Cortex of kidney (tissue), 1 donor: ENCODE results near the gene CCL28.
"Not testable (repeated sequence)": the region's sequence is repeated elsewhere in the genome, so short reads cannot be mapped to it uniquely, and the experiment has no call there.

ENCODE experiments used
- DNase-seq: peaks from one replicate; lab custom pipeline; 2025; lab: John Stamatoyannopoulos, UW

Gene CCL28

GRCh38 chr5:43409809-43410271, 2.4 kb downstream of the CCL28 start:
- DNase-seq, result no peak

- DNase-seq, result not testable (repeated sequence)
Observed at GRCh38 chr5:43402524-43403066, 9.6 kb downstream of the CCL28 start.

GRCh38 chr5:43401827-43402226, 10.4 kb downstream of the CCL28 start:
- DNase-seq, result no peak

GRCh38 chr5:43400082-43400481, 12.1 kb downstream of the CCL28 start:
- DNase-seq, result no peak

- DNase-seq, result no peak
Observed at GRCh38 chr5:43396762-43397304, 15.4 kb downstream of the CCL28 start.

- no peak for DNase-seq
Observed at GRCh38 chr5:43390471-43390870, 21.7 kb downstream of the CCL28 start.

GRCh38 chr5:43389679-43390329, 22.4 kb downstream of the CCL28 start:
- DNase-seq, result no peak

- DNase-seq, result no peak
Observed at GRCh38 chr5:43386960-43387362, 25.2 kb downstream of the CCL28 start.

- no peak for DNase-seq
Observed at GRCh38 chr5:43376496-43377140, 35.6 kb downstream of the CCL28 start.

- DNase-seq, result no peak
Observed at GRCh38 chr5:43371821-43372220, 40.4 kb downstream of the CCL28 start.

GRCh38 chr5:43370352-43370751, 41.8 kb downstream of the CCL28 start:
- no peak for DNase-seq

- DNase-seq, result no peak
Observed at GRCh38 chr5:43369651-43370050, 42.5 kb downstream of the CCL28 start.

GRCh38 chr5:43367909-43368669, 44.1 kb downstream of the CCL28 start:
- no peak for DNase-seq

- no peak for DNase-seq
Observed at GRCh38 chr5:43367453-43367852, 44.7 kb downstream of the CCL28 start.

GRCh38 chr5:43366680-43367246, 45.4 kb downstream of the CCL28 start:
- DNase-seq, result not testable (repeated sequence)

- not testable (repeated sequence) for DNase-seq
Observed at GRCh38 chr5:43365155-43365554, 47.0 kb downstream of the CCL28 start.

GRCh38 chr5:43363445-43364152, 48.6 kb downstream of the CCL28 start:
- DNase-seq, result no peak

GRCh38 chr5:43362725-43363435, 49.3 kb downstream of the CCL28 start:
- no peak for DNase-seq

- DNase-seq, result no peak
Observed at GRCh38 chr5:43358726-43359125, 53.5 kb downstream of the CCL28 start.

- no peak for DNase-seq
Observed at GRCh38 chr5:43358301-43358700, 53.9 kb downstream of the CCL28 start.

GRCh38 chr5:43357878-43358281, 54.3 kb downstream of the CCL28 start:
- no peak for DNase-seq
